AG08395 (cell line): ENCODE data around the gene SPAG7.
A peak's percentile ranks its signal among the peaks of the same experiment; 100 is the strongest.

Source experiments
- DNase-seq: peaks from one replicate; pipeline ENCODE4 v3.0.0; 2012; ENCODE audit warnings: mixed read lengths, low spot score

Gene SPAG7

DNA sequence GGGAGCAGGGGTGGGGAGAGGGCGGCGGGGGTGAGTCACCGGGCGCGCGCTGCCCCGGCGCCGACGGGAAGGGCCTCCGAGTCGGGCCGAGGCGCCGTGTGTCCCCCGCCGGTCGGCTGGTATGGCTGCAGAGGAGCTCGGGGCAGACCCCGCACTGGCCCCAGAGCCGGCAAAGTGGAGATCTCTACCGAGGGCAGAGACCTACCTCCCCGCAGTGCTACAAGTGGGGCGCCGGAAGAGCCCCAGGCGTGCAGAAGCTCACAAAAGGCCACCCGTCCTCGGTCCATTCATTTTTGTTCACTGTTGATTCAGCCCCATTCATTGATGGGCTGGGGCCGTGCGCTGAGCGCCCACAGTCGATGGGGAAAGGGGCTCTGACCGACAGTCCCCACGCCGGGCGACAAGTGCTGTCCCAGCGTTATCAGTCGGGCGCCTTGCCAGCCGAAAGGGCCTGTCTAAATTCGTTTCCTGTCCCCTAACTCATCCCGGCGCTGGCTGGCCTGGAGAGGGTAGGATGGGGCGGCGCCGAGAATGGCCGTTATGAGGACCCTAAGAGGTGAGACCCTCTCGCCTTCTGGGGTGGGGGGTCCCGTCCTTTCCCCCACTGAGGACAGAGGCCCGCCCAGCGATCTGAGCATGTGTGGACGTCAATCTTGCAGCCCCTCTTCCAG lies 17.4 kb downstream of the SPAG7 start:
- DNase-seq: peak; percentile 60

- DNase-seq: peak; percentile 20
Measured at GRCh38 chr17:4949321-4950074, 18.1 kb downstream of the SPAG7 start.

DNA sequence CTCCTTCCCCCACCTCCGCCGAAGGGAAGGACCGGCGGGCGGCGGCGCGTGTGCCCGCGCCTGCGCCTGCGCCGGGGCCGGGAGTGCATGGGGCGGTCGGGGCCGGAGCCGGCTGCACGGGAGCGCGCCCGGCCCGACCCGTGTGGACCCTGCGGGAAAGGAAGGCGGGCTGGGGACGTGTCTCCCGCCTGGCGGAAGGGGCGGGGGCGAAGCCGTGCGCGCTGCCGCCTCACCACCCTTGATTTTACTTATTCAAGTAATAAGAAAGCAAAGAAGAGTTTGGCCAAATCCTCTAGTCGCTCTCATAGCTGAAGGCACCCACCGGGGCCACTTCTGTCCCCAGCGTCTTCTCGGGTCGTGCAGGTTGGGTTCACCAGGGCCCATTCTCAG lies 18.7 kb downstream of the SPAG7 start:
- DNase-seq: peak; percentile 95

- DNase-seq: peak; percentile 91
Measured at GRCh38 chr17:4948166-4948930, 19.3 kb downstream of the SPAG7 start, which contains the start of gene PFN1. Gene PFN1 (minus strand): TSS chr17:4948530. CDS start chr17:4948394, 136 bp downstream.

- peak; percentile 40 for DNase-seq
Measured at GRCh38 chr17:4947411-4948165, 20.0 kb downstream of the SPAG7 start.

DNA sequence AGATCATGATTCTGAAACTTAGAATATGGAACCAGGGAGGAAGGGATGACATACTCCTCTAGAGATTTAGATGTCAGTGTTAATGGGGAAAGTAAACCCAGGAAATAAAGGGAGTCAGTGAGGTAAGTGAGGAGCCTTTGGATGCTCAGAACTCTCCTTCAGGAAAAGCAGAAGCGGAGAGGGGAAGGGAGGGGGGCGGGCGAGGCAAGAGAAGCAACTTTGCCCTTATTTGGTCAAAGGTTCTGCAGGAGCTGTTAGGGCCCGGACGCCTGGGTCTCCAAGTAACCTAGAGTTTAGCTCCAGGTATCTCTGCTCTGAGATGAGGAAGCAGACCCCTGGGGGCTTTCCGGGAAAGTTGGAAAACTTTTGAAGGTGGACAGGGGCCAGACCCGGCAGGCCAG lies 20.6 kb downstream of the SPAG7 start:
- no peak for DNase-seq

DNA sequence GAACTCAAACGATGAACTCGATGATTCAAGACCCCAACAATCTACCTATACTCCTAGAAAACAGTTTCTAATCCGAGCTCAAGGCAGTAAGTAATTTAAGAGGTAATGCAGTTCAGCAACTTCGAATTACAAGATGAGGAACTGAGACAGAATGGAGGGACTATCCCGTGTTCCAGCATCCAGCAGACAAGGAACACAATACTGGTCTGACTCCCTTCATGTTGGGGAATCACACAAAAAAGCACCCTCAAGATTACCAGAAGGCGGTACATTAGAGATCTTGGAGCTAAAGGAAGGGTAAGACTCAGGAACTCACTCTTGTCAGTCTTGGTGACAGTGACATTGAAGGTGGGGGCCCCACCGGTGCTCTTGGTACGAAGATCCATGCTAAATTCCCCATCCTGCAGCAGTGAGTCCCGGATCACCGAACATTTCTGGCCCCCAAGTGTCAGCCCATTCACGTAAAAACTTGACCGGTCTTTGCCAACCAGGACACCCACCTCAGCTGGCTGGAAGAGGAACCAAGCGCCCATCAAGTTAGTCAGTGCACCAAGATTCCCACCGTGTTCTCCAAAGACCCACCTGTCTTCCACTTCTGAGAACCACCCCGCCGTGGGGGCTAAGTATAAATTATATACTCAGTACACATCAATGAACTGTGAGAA lies 21.2 kb downstream of the SPAG7 start:
- DNase-seq: no peak

- no peak for DNase-seq
Measured at GRCh38 chr17:4945944-4946280, 21.7 kb downstream of the SPAG7 start.

GRCh38 chr17:4945176-4945943 lies 22.3 kb downstream of the SPAG7 start:
- DNase-seq: peak; percentile 94

GRCh38 chr17:4944554-4945175 lies 23.0 kb downstream of the SPAG7 start:
- DNase-seq: no peak

DNA sequence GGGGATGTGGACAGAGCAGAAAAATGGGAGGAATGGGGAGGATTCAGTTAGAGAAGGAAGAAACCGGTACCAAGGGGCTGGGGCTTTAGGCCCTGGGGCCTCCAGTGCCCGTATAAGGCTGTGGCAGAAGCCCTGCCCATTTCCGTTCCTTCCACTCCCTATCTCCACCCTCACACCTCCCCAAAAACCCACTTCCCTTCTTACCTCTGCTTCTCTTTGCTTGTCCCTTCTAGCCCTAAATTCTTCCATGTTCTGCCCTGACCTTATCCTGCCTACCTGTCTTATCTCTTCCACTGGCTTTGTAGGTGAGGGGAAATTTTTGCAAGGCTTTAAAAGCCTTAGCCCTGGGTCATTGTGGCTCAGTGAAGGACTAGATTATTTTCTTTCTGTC lies 23.5 kb downstream of the SPAG7 start:
- DNase-seq: no peak

- no peak for DNase-seq
Measured at GRCh38 chr17:4942760-4943508, 24.7 kb downstream of the SPAG7 start.

DNA sequence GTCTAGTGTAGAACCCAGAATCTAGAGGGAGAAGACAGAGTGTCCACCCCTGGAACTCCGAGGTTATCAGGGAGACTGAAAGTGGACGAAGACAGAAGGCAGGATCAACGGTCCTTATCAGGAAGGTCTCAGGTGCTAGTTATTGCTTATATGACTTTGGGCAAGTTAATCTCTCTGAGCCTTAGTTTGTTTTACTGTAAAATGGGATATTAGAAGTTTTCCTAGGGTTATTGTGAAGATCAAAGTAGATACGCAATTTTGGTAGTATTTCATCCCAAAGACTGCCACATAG lies 26.4 kb downstream of the SPAG7 start:
- no peak for DNase-seq

GRCh38 chr17:4940555-4941318 lies 26.9 kb downstream of the SPAG7 start:
- peak; percentile 77 for DNase-seq

GRCh38 chr17:4939796-4940554 lies 27.6 kb downstream of the SPAG7 start, which contains the start of the genes RNF167 and SLC25A11:
Gene RNF167 (plus strand): TSS chr17:4940268. CDS start chr17:4940910, 642 bp downstream.
Gene SLC25A11 (minus strand): TSS chr17:4940046. CDS start chr17:4939910, 136 bp downstream.
- DNase-seq: peak; percentile 99

- no peak for DNase-seq
Measured at GRCh38 chr17:4939546-4939795, 28.1 kb downstream of the SPAG7 start.

- no peak for DNase-seq
Measured at GRCh38 chr17:4938688-4939545, 28.7 kb downstream of the SPAG7 start.
